BJ (cell line): ENCODE results near the gene SLC6A12. TPM values are rescaled to one million over a fixed set of nuclear protein-coding genes. Genes with fewer than 3 reads are reported as not detected.

ENCODE experiments used
- CTCF ChIA-PET: fragments of 350-600 bp; formaldehyde crosslinking; extraction: SDS; loops from one replicate; lab custom pipeline; 2021; ENCODE audit warnings: antibody characterized with exemption, inconsistent platforms; lab: Yijun Ruan, JAX
- POLR2A ChIA-PET: fragments of 300-600 bp; sonication (Branson Sonifier 250); formaldehyde crosslinking; extraction: SDS; loops from one replicate; lab custom pipeline; 2021; ENCODE audit warnings: antibody characterized with exemption; lab: Charles Lee
- DNase-seq: peaks from one replicate; pipeline ENCODE4 v3.0.0-alpha.2; 2011; ENCODE audit warnings: low read depth
- H3K27me3 ChIP-seq: 2 replicates; pipeline ENCODE4 v1.6.0; 2011; ENCODE audit warnings: low read length; ENCODE audit not compliant: control insufficient read depth, insufficient read depth
- H3K36me3 ChIP-seq: 2 replicates; pipeline ENCODE4 v1.5.1; 2011; ENCODE audit warnings: low read length; ENCODE audit not compliant: control insufficient read depth, insufficient read depth
- H3K4me3 ChIP-seq: 2 replicates; pipeline ENCODE4 v1.5.1; 2011; ENCODE audit warnings: low read depth, mild to moderate bottlenecking, control low read depth, low read length
- CTCF ChIP-seq: IDR thresholded peaks from 2 replicates; pipeline ENCODE4 v1.5.1; 2011; ENCODE audit warnings: low read depth, mild to moderate bottlenecking, control low read depth, inconsistent platforms, low read length, moderate library complexity; ENCODE audit not compliant: insufficient read depth
- polyA plus RNA-seq: library from polyadenylated mRNA; depleted of rRNA; stranded (reverse); fragments of >200 nt; gene quantifications from 2 replicates; pipeline ENCODE4 v1.2.3, GENCODE V29; 2011

Gene SLC6A12
- polyA plus RNA-seq, 1 experiment, result not detected

GRCh38 chr12:177336-177979, 36.5 kb downstream of the SLC6A12 start:
- no peak for DNase-seq
- no peaks in the 10 kb centered on the region for H3K36me3 ChIP-seq
- POLR2A ChIA-PET, result no interaction called here
- no peak for TF ChIP-seq CTCF
- H3K4me3 ChIP-seq, result no peak overlapping the region
- CTCF ChIA-PET, result interaction anchor here (1.1 to 2.5 kb wide), 2 partner anchors 11 to 12 kb away, joined by 3 to 13 read pairs; no protein-coding TSS in a partner anchor
- H3K27me3 ChIP-seq, result peaks cover 3% of the 10 kb centered on the region; the same call in 1 of the 2 replicates

- Histone ChIP-seq H3K4me3 (no peak overlapping the region), H3K27me3 (peaks cover 3% of the 10 kb centered on the region; the same call in 1 of the 2 replicates), H3K36me3 (no peaks in the 10 kb centered on the region)
- no peak for TF ChIP-seq CTCF
- no peak for DNase-seq
- CTCF ChIA-PET, result interaction anchor here (1.1 kb wide), 1 partner anchor 12 kb away, joined by 3 read pairs; no protein-coding TSS in a partner anchor
- POLR2A ChIA-PET, result no interaction called here
Measured at GRCh38 chr12:176321-177181, 37.4 kb downstream of the SLC6A12 start.

- H3K36me3 ChIP-seq, result no peaks in the 10 kb centered on the region
- POLR2A ChIA-PET, result no interaction called here
- CTCF ChIA-PET, result interaction anchor here (0.6 to 1.0 kb wide), 2 partner anchors 14 kb away, joined by 5 read pairs; no protein-coding TSS in a partner anchor
- H3K27me3 ChIP-seq, result peaks cover 3% of the 10 kb centered on the region; the same call in 1 of the 2 replicates
- no peak overlapping the region for H3K4me3 ChIP-seq
- TF ChIP-seq CTCF, result no peak
- no peak for DNase-seq
Measured at GRCh38 chr12:175759-176158, 38.2 kb downstream of the SLC6A12 start.

GRCh38 chr12:175250-175649, 38.7 kb downstream of the SLC6A12 start:
- no peak for TF ChIP-seq CTCF
- Histone ChIP-seq H3K4me3 (no peak overlapping the region), H3K27me3 (peaks cover 3% of the 10 kb centered on the region; the same call in 1 of the 2 replicates), H3K36me3 (no peaks in the 10 kb centered on the region)
- POLR2A ChIA-PET, result no interaction called here
- no peak for DNase-seq
- CTCF ChIA-PET, result interaction anchor here (0.6 to 1.0 kb wide), 2 partner anchors 14 to 15 kb away, joined by 5 read pairs; no protein-coding TSS in a partner anchor

GRCh38 chr12:174596-174995, 39.4 kb downstream of the SLC6A12 start:
- no peak for TF ChIP-seq CTCF
- no peak overlapping the region for H3K4me3 ChIP-seq
- ChIA-PET POLR2A (no interaction called here), CTCF (interaction anchor here (1.0 kb wide), 1 partner anchor 15 kb away, joined by 5 read pairs; no protein-coding TSS in a partner anchor)
- no peaks in the 10 kb centered on the region for H3K36me3 ChIP-seq
- H3K27me3 ChIP-seq, result peaks cover 5% of the 10 kb centered on the region
- no peak for DNase-seq
